CD4-positive, alpha-beta T cell (primary cell): ENCODE measurements around the gene LCN12. TPM values are rescaled to one million over a fixed set of nuclear protein-coding genes. Genes with fewer than 3 reads are reported as not detected.

Experiments used
- ATAC-seq: fragments of 200-7000 bp; cut with Tn5 transposase; one replicate; pipeline ENCODE4 v1.10.0; 2022; ENCODE audit warnings: mild to moderate bottlenecking; ENCODE audit not compliant: poor library complexity
- CTCF ChIA-PET: fragments of 350-600 bp; sonication (Branson Sonifier 250); formaldehyde crosslinking; loops from one replicate; lab custom pipeline; 2021; ENCODE audit warnings: antibody characterized with exemption, inconsistent platforms; lab: Charles Lee
- POLR2A ChIA-PET: fragments of 350-600 bp; sonication (Branson Sonifier 250); formaldehyde crosslinking; loops from one replicate; lab custom pipeline; 2021; ENCODE audit warnings: antibody characterized with exemption, inconsistent platforms; lab: Charles Lee
- DNase-seq, 14 experiments: peaks; one replicate each; pipeline ENCODE4 v3.0.0-alpha.2; 2013 to 2020; ENCODE audit warnings: mixed read lengths in 2 of 14
- H3K27ac ChIP-seq, 2 donors: one replicate each; pipeline versions ENCODE4 v1.5.1 to v1.7.0; 2013; ENCODE audit warnings: low read length in 2 of 2, low read depth in 1 of 2, mild to moderate bottlenecking in 1 of 2
- H3K27me3 ChIP-seq, 2 experiments: 1 replicate in 1 of 2; 2 replicates in 1 of 2; pipeline versions ENCODE4 v1.6.1 to v1.7.0; 2013; ENCODE audit warnings: low read length in 2 of 2, control low read depth in 1 of 2, mild to moderate bottlenecking in 1 of 2, moderate library complexity in 1 of 2; ENCODE audit not compliant: insufficient read depth in 2 of 2, control insufficient read depth in 1 of 2
- H3K36me3 ChIP-seq: one replicate; pipeline ENCODE4 v1.6.1; 2013; ENCODE audit warnings: low read length, control low read depth; ENCODE audit not compliant: insufficient read depth
- H3K4me1 ChIP-seq: one replicate; pipeline ENCODE4 v1.6.1; 2013; ENCODE audit warnings: low read length, control low read depth; ENCODE audit not compliant: insufficient read depth
- H3K4me3 ChIP-seq: one replicate; pipeline ENCODE4 v1.5.1; 2013; ENCODE audit warnings: mild to moderate bottlenecking, low read length, moderate library complexity
- H3K9me3 ChIP-seq, 2 experiments: 1 replicate in 1 of 2; 2 replicates in 1 of 2; pipeline versions ENCODE4 v1.6.1 to v1.7.0; 2013; ENCODE audit warnings: low read length in 2 of 2, mild to moderate bottlenecking in 2 of 2, control low read depth in 1 of 2, moderate library complexity in 1 of 2; ENCODE audit not compliant: control insufficient read depth in 1 of 2, insufficient read depth in 1 of 2
- H3K27ac Mint-ChIP-seq: one replicate; pipeline ENCODE4 v1.8.0; 2020; ENCODE audit warnings: mixed read lengths
- H3K27me3 Mint-ChIP-seq: one replicate; pipeline ENCODE4 v1.8.0; 2021; ENCODE audit warnings: mixed read lengths
- H3K36me3 Mint-ChIP-seq: one replicate; pipeline ENCODE4 v1.8.0; 2021; ENCODE audit warnings: low read depth, mixed read lengths
- H3K4me1 Mint-ChIP-seq: one replicate; pipeline ENCODE4 v1.8.0; 2021; ENCODE audit warnings: low read depth, mixed read lengths
- H3K4me3 Mint-ChIP-seq: one replicate; pipeline ENCODE4 v1.8.0; 2020; ENCODE audit warnings: mild to moderate bottlenecking, mixed read lengths
- H3K9me3 Mint-ChIP-seq: one replicate; pipeline ENCODE4 v1.8.0; 2020; ENCODE audit warnings: mixed read lengths
- CTCF ChIP-seq: fragments of 200-600 bp; IDR thresholded peaks from one replicate; pipeline ENCODE4 v1.8.0; 2022; ENCODE audit warnings: antibody characterized with exemption, mild to moderate bottlenecking
- intact Hi-C, 2 experiments: fragments of 100-400 bp; cut with DNase I in 1 of 2; cut with micrococcal nuclease in 1 of 2; formaldehyde crosslinking; loops; one replicate each; pipeline versions ENCODE4 v1.15.1 to v1.9.0; 2023 to 2025; cut with DNase I, micrococcal nuclease
- total RNA-seq, 174 experiments: library from RNA in 2 of 174; stranded (reverse) in 2 of 174; gene quantifications; one replicate each; pipeline ENCODE4 v1.2.3 and lab custom pipeline; 2021 to 2026

Gene LCN12
- total RNA-seq, 2 experiments from 2014 or later = 1.3 to 1.5 TPM

GRCh38 chr9:136939431-136939995 is 12.6 kb upstream of the LCN12 start:
- intact Hi-C loops = no loop called here
- CTCF ChIA-PET = no interaction called here
- H3K4me1 ChIP-seq = peaks cover 20% of the 10 kb centered on the region
- H3K27me3 ChIP-seq = no peaks in the 10 kb centered on the region
- Mint-ChIP-seq H3K36me3 (peaks cover 25% of the 10 kb centered on the region), H3K4me3 (no peak overlapping the region), H3K9me3 (no peaks in the 10 kb centered on the region), H3K27me3 (no peaks in the 10 kb centered on the region), H3K27ac (no peak overlapping the region), H3K4me1 (no peaks in the 10 kb centered on the region)
- no peak for TF ChIP-seq CTCF
- H3K9me3 ChIP-seq = peaks cover 0 to 11% of the 10 kb centered on the region in 2 experiments
- peaks cover 34% of the 10 kb centered on the region for H3K36me3 ChIP-seq
- POLR2A ChIA-PET = interaction anchor here (0.7 kb wide), 1 partner anchor 169 kb away, joined by 3 read pairs; no protein-coding TSS in a partner anchor
- ATAC-seq = no peak
- DNase-seq = no peak
- H3K4me3 ChIP-seq = no peak overlapping the region
- H3K27ac ChIP-seq = no peak overlapping the region

- ATAC-seq (no peak), DNase-seq (no peak)
- no peak for TF ChIP-seq CTCF
- peaks cover 25% of the 10 kb centered on the region for H3K36me3 Mint-ChIP-seq
- peaks cover 5% of the 10 kb centered on the region for H3K4me1 Mint-ChIP-seq
- Histone ChIP-seq H3K27ac (no peak overlapping the region), H3K36me3 (peaks cover 34% of the 10 kb centered on the region), H3K9me3 (peaks cover 0 to 11% of the 10 kb centered on the region in 2 experiments), H3K4me3 (no peak overlapping the region), H3K4me1 (peaks cover 24% of the 10 kb centered on the region), H3K27me3 (no peaks in the 10 kb centered on the region)
- intact Hi-C loops = loop anchor here (5.0 to 10.0 kb wide), 2 partner anchors 73 to 95 kb away; partner anchors contain the start of genes AJM1 (in 1 of the 2), EDF1 (in 1 of the 2) and PHPT1 (in 1 of the 2)
- no peaks in the 10 kb centered on the region for H3K9me3 Mint-ChIP-seq
- POLR2A ChIA-PET = no interaction called here
- no peak overlapping the region for H3K4me3 Mint-ChIP-seq
- CTCF ChIA-PET = no interaction called here
- no peaks in the 10 kb centered on the region for H3K27me3 Mint-ChIP-seq
- no peak overlapping the region for H3K27ac Mint-ChIP-seq
Measured at GRCh38 chr9:136939996-136940525, 12.0 kb upstream of the LCN12 start.

GRCh38 chr9:136940526-136941230 is 11.4 kb upstream of the LCN12 start:
- DNase-seq (no peak), ATAC-seq (no peak)
- no peak overlapping the region for H3K27ac Mint-ChIP-seq
- no peaks in the 10 kb centered on the region for H3K9me3 Mint-ChIP-seq
- Histone ChIP-seq H3K27me3 (no peaks in the 10 kb centered on the region), H3K27ac (no peak overlapping the region), H3K4me3 (no peak overlapping the region), H3K9me3 (peaks cover 0 to 11% of the 10 kb centered on the region in 2 experiments), H3K4me1 (peaks cover 30% of the 10 kb centered on the region), H3K36me3 (peaks cover 34% of the 10 kb centered on the region)
- ChIA-PET POLR2A (no interaction called here), CTCF (no interaction called here)
- no peak overlapping the region for H3K4me3 Mint-ChIP-seq
- H3K27me3 Mint-ChIP-seq = no peaks in the 10 kb centered on the region
- intact Hi-C loops = loop anchor here (5.0 to 10.0 kb wide), 2 partner anchors 73 to 96 kb away; partner anchors contain the start of genes AJM1 (in 1 of the 2), EDF1 (in 1 of the 2) and PHPT1 (in 1 of the 2)
- TF ChIP-seq CTCF = no peak
- H3K36me3 Mint-ChIP-seq = peaks cover 25% of the 10 kb centered on the region
- peaks cover 5% of the 10 kb centered on the region for H3K4me1 Mint-ChIP-seq
